IPS DF 4.7 (cell line): ENCODE measurements around the gene NXPE3.
"Not testable (repeated sequence)": the region's sequence is repeated elsewhere in the genome, so short reads cannot be mapped to it uniquely, and the experiment has no call there.

Experiments used
- DNase-seq: peaks from one replicate; pipeline ENCODE4 v3.0.0-alpha.2; 2013; ENCODE audit warnings: low spot score; ENCODE audit errors: extremely low read depth

The NXPE3 gene

GRCh38 chr3:101779047-101779821 lies at the start of gene NXPE3:
Gene NXPE3, plus strand, starts transcription at chr3:101779211. Its CDS starts 6,386 bp downstream, at chr3:101785597.
- DNase-seq = peak; percentile 22

GRCh38 chr3:101729586-101729985 lies 49.4 kb upstream of the NXPE3 start:
- no peak for DNase-seq

- DNase-seq = no peak
Measured at GRCh38 chr3:101730839-101731238, 48.2 kb upstream of the NXPE3 start.

- DNase-seq = no peak
Measured at GRCh38 chr3:101732240-101732641, 46.8 kb upstream of the NXPE3 start.

- DNase-seq = no peak
Measured at GRCh38 chr3:101735833-101736232, 43.2 kb upstream of the NXPE3 start.

- DNase-seq = not testable (repeated sequence)
Measured at GRCh38 chr3:101741914-101742313, 37.1 kb upstream of the NXPE3 start.

- DNase-seq = no peak
Measured at GRCh38 chr3:101744811-101745210, 34.2 kb upstream of the NXPE3 start.

GRCh38 chr3:101745934-101746333 lies 33.1 kb upstream of the NXPE3 start:
- DNase-seq = not testable (repeated sequence)

GRCh38 chr3:101753386-101754113 lies 25.5 kb upstream of the NXPE3 start:
- DNase-seq = not testable (repeated sequence)

- no peak for DNase-seq
Measured at GRCh38 chr3:101758224-101758623, 20.8 kb upstream of the NXPE3 start.

- no peak for DNase-seq
Measured at GRCh38 chr3:101762041-101762646, 16.9 kb upstream of the NXPE3 start.

- DNase-seq = not testable (repeated sequence)
Measured at GRCh38 chr3:101777745-101778281, 1.2 kb upstream of the NXPE3 start.

GRCh38 chr3:101778385-101779046 lies 495 bp upstream of the NXPE3 start:
- no peak for DNase-seq

- DNase-seq = no peak
Measured at GRCh38 chr3:101779822-101780381, 891 bp downstream of the NXPE3 start.

GRCh38 chr3:101780661-101781060 lies 1.6 kb downstream of the NXPE3 start:
- no peak for DNase-seq

GRCh38 chr3:101781166-101781565 lies 2.2 kb downstream of the NXPE3 start:
- no peak for DNase-seq

- DNase-seq = no peak
Measured at GRCh38 chr3:101784855-101785613, 6.0 kb downstream of the NXPE3 start.

GRCh38 chr3:101791778-101792177 lies 12.8 kb downstream of the NXPE3 start:
- DNase-seq = no peak

- no peak for DNase-seq
Measured at GRCh38 chr3:101796077-101796680, 17.2 kb downstream of the NXPE3 start.

- no peak for DNase-seq
Measured at GRCh38 chr3:101801174-101801573, 22.2 kb downstream of the NXPE3 start.
